HFF-Myc (cell line): ENCODE measurements around the gene JADE3.

Source experiments
- DNase-seq: peaks from one replicate; pipeline ENCODE4 v3.0.0-alpha.2; 2011; ENCODE audit warnings: low read depth; ENCODE audit errors: extremely low read depth
- H3K4me3 ChIP-seq: replicated peaks from 2 replicates; pipeline ENCODE4 v1.5.1; 2011; ENCODE audit warnings: low read depth, mild to moderate bottlenecking, control low read depth, low read length
- TF ChIP-seq, protein P1 (sequence below): IDR thresholded peaks from 2 replicates; pipeline ENCODE4 v1.5.1; 2012; ENCODE audit warnings: mild to moderate bottlenecking, low read depth, low read length, control low read depth; ENCODE audit errors: missing control alignments

JADE3 gene

GRCh38 chrX:46922611-46923010, 10.4 kb downstream of the JADE3 start:
- DNase-seq: no peak
- no peak overlapping the region for H3K4me3 ChIP-seq
- TF ChIP-seq, protein P1, sequence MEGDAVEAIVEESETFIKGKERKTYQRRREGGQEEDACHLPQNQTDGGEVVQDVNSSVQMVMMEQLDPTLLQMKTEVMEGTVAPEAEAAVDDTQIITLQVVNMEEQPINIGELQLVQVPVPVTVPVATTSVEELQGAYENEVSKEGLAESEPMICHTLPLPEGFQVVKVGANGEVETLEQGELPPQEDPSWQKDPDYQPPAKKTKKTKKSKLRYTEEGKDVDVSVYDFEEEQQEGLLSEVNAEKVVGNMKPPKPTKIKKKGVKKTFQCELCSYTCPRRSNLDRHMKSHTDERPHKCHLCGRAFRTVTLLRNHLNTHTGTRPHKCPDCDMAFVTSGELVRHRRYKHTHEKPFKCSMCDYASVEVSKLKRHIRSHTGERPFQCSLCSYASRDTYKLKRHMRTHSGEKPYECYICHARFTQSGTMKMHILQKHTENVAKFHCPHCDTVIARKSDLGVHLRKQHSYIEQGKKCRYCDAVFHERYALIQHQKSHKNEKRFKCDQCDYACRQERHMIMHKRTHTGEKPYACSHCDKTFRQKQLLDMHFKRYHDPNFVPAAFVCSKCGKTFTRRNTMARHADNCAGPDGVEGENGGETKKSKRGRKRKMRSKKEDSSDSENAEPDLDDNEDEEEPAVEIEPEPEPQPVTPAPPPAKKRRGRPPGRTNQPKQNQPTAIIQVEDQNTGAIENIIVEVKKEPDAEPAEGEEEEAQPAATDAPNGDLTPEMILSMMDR: no peak

GRCh38 chrX:46927718-46928117, 15.5 kb downstream of the JADE3 start:
- TF ChIP-seq, protein P1: no peak
- DNase-seq: no peak
- no peak overlapping the region for H3K4me3 ChIP-seq

- TF ChIP-seq, protein P1: no peak
- no peak overlapping the region for H3K4me3 ChIP-seq
- DNase-seq: no peak
Observed at GRCh38 chrX:46929439-46930261, 17.4 kb downstream of the JADE3 start.

GRCh38 chrX:46935295-46935694, 23.1 kb downstream of the JADE3 start:
- TF ChIP-seq, protein P1: no peak
- no peak overlapping the region for H3K4me3 ChIP-seq
- DNase-seq: no peak

DNA sequence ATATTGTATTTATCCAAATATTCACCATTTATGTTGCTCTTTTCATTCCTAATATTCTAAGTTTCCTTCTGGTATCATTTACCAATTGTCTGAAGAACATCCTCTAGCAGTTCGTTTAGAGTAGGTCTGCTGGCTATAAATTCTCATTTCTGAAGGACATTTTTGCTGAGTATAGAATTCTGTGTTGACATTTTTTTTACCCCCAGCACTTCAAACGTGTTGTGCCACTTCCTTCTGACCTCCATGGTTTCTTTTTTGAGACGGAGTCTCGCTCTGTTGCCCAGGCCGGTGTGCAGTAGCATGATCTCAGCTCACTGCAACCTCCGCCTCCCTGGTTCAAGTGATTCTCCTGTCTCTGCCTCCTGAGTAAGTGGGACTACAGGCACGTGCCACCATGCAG, 26.4 kb downstream of the JADE3 start:
- TF ChIP-seq, protein P1: no peak
- H3K4me3 ChIP-seq: no peak overlapping the region

GRCh38 chrX:46941341-46941740, 29.1 kb downstream of the JADE3 start:
- DNase-seq: no peak
- no peak overlapping the region for H3K4me3 ChIP-seq
- TF ChIP-seq, protein P1: no peak

More for the DNA sequence above, 26.4 kb downstream of the JADE3 start:
- no peak for DNase-seq

- H3K4me3 ChIP-seq: no peak overlapping the region
- TF ChIP-seq, protein P1: no peak
- no peak for DNase-seq
Observed at GRCh38 chrX:46953137-46953527, 40.9 kb downstream of the JADE3 start.
